ENCODE data around the gene ARL8B. TPM values are rescaled to one million over a fixed set of nuclear protein-coding genes. Genes with fewer than 3 reads are reported as not detected.

Gene ARL8B
- total RNA-seq, 1 donor, result 72.1 TPM

GRCh38 chr3:5226783-5227182 is 104.7 kb downstream of the ARL8B start:
- DNase-seq (ENCODE audit: low read depth), result peak; percentile 44
- peak; percentile 49 for TF ChIP-seq CTCF (IDR thresholded peaks at IDR 0.05; ENCODE audit: insufficient read depth, low read depth, low read length)
- no peak overlapping the region for H3K4me3 ChIP-seq (ENCODE audit: low read depth, low read length)

GRCh38 chr3:5227812-5228211 is 105.7 kb downstream of the ARL8B start:
- TF ChIP-seq CTCF (IDR thresholded peaks at IDR 0.05; ENCODE audit: insufficient read depth, low read depth, low read length), result no peak
- peak; percentile 23 for DNase-seq (ENCODE audit: low read depth)
- no peak overlapping the region for H3K4me3 ChIP-seq (ENCODE audit: low read depth, low read length)

GRCh38 chr3:5229414-5229813 is 107.3 kb downstream of the ARL8B start:
- no peak for TF ChIP-seq CTCF (IDR thresholded peaks at IDR 0.05; ENCODE audit: insufficient read depth, low read depth, low read length)
- no peak for DNase-seq (ENCODE audit: low read depth)
- no peak overlapping the region for H3K4me3 ChIP-seq (ENCODE audit: low read depth, low read length)

Small RNAs within 50 kb of the gene (small RNA-seq; reads per million reads assigned to genes)
- gene AC090955.1 (not detected), gene RF00019 (not detected)

Other genes with a start within 250 kb of the ARL8B start
- 53.5 and 75.7 TPM in 2 replicates for gene BHLHE40, start 142.9 kb upstream of the ARL8B start, total RNA-seq
- gene EDEM1, start 65.4 kb downstream of the ARL8B start, total RNA-seq, result 47.0 and 47.1 TPM in 2 replicates

Data from fibroblast of villous mesenchyme (primary cell).